Body of pancreas (tissue), 4 donors: ENCODE data around the gene TMEM98. TPM values are rescaled to one million over a fixed set of nuclear protein-coding genes. Genes with fewer than 3 reads are reported as not detected.

Experiments
- ATAC-seq: fragments of 150-250 bp; one replicate; pipeline ENCODE4 v1.9.1; 2016
- DNase-seq, 4 donors: peaks; one replicate each; pipeline ENCODE4 v3.0.0-alpha.2; 2019
- H3K27ac ChIP-seq, 4 donors: fragments of 200-600 bp; sonication (generic); 1 replicate in 3 of 4; 2 replicates in 1 of 4; pipeline versions ENCODE4 v1.5.1 to v1.6.1; 2016 to 2019; ENCODE audit warnings: mild to moderate bottlenecking in 1 of 4, mixed read lengths in 1 of 4, moderate library complexity in 1 of 4
- H3K27me3 ChIP-seq, 2 donors: fragments of 200-600 bp; sonication (generic); one replicate each; pipeline ENCODE4 v1.6.0; 2016; ENCODE audit warnings: mild to moderate bottlenecking in 1 of 2
- H3K36me3 ChIP-seq, 2 donors: fragments of 200-600 bp; sonication (generic); replicated peaks in 1 of 2; 2 replicates each; pipeline ENCODE4 v1.5.1; 2016; ENCODE audit warnings: low read depth in 2 of 2; ENCODE audit not compliant: insufficient read depth in 1 of 2
- H3K4me1 ChIP-seq: fragments of 200-600 bp; sonication (generic); one replicate; pipeline ENCODE4 v1.6.0; 2016
- H3K4me3 ChIP-seq, 2 donors: fragments of 200-600 bp; sonication (generic); 1 replicate in 1 of 2; 2 replicates in 1 of 2; pipeline ENCODE4 v1.5.1; 2016 to 2019
- H3K9me3 ChIP-seq, 3 donors: fragments of 200-600 bp; sonication (generic); 1 replicate in 2 of 3; 2 replicates in 1 of 3; pipeline ENCODE4 v1.5.1; 2016
- POLR2A ChIP-seq, 3 donors: fragments of 450-650 bp; IDR thresholded peaks; one replicate each; pipeline ENCODE4 v1.6.1; 2016; ENCODE audit warnings: antibody characterized with exemption in 3 of 3, mild to moderate bottlenecking in 2 of 3
- WGBS, 2 donors: methylation state at CpG; one replicate each; pipeline ENCODE4 v1.1.5; 2017; 5-methylcytosine and 5-hydroxymethylcytosine counted together
- intact Hi-C: fragments of 100-400 bp; cut with DNase I; formaldehyde crosslinking; loops from one replicate; pipeline ENCODE4 v1.15.1; 2023
- total RNA-seq, 2 donors: library from RNA; depleted of rRNA; stranded (reverse); fragments of >200 nt; gene quantifications; one replicate each; pipeline ENCODE4 v1.1.0, GENCODE V29; 2016
- TF ChIP-seq, protein P1 (sequence below), 7 experiments: fragments of 450-650 bp in 4 of 7; fragments of 200-600 bp in 3 of 7; sonication (generic) in 3 of 7; IDR thresholded peaks; one replicate each; pipeline ENCODE4 v1.5.1; 2016 to 2019; ENCODE audit warnings: antibody characterized with exemption in 7 of 7

The TMEM98 gene, protein sequence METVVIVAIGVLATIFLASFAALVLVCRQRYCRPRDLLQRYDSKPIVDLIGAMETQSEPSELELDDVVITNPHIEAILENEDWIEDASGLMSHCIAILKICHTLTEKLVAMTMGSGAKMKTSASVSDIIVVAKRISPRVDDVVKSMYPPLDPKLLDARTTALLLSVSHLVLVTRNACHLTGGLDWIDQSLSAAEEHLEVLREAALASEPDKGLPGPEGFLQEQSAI
- 10 to 100 TPM; 88.2 to 99.2 TPM for total RNA-seq

DNA sequence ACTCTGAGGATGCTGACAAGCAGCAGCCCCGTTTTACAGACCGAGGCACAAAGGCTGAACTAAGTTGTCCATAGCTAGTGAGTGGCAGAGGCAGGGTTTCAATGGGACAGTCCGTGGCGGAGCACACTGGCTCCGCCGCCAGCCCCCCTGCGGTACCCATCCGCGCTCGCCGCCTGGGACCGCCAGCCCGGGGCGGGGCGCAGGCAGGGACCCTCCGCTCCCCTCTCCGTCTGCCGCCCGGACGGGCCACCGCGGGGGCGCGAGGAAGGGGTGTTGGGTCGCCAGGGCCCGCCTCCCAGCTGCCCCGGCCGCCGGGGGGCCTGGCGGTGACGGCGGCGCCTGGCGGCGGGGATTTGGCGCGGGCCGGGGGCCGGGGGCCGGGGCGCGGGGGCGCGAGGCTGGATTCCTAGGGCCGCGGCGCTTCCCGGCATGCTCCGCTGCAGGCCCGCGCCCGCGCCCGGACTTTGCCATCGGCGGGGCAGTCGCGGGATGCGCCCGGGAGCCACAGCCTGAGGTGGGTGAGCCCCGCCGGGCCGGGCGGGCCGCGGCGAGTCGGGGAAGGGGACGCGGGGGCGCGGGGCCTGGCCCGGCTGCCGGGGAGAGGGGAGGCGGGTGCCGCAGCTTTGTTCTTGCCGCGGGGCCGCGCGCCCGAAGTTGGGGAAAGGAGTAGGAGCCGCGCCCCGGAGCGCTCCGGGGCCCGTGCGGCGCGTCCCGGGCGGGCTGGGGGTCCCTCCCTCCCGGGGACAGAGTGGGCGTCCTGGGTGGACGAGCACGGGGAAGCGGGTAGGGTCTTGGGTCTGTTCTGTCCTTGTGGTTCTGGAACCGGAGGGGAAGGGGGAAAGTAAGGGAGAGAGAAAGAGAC is at the start of gene TMEM98:
TSS of gene TMEM98 (plus strand) at position 430 of the 862 bp plus-strand sequence. CDS start 3,376 bp downstream, outside the sequence.
- ATAC-seq: peak; percentile 82
- Histone ChIP-seq H3K27ac (peak within 1 kb of the TSS; percentile 42 to 71 (median 59)), H3K4me1 (peaks cover 20% of the 10 kb centered on the region), H3K36me3 (no peaks in the 10 kb centered on the region), H3K27me3 (no peaks in the 10 kb centered on the region), H3K9me3 (no peaks in the 10 kb centered on the region), H3K4me3 (peak within 1 kb of the TSS; percentile 40 to 61)
- peak; percentile 37 to 70 (median 58) for DNase-seq
- WGBS, 2 donors: 0% methylated on average over 7 to 64 of the region's 99 CpGs
- intact Hi-C loops: no loop called here
- peak in 1 of 3 donors; percentile 24 for TF ChIP-seq POLR2A (IDR thresholded peaks at IDR 0.05)
- TF ChIP-seq, protein P1, sequence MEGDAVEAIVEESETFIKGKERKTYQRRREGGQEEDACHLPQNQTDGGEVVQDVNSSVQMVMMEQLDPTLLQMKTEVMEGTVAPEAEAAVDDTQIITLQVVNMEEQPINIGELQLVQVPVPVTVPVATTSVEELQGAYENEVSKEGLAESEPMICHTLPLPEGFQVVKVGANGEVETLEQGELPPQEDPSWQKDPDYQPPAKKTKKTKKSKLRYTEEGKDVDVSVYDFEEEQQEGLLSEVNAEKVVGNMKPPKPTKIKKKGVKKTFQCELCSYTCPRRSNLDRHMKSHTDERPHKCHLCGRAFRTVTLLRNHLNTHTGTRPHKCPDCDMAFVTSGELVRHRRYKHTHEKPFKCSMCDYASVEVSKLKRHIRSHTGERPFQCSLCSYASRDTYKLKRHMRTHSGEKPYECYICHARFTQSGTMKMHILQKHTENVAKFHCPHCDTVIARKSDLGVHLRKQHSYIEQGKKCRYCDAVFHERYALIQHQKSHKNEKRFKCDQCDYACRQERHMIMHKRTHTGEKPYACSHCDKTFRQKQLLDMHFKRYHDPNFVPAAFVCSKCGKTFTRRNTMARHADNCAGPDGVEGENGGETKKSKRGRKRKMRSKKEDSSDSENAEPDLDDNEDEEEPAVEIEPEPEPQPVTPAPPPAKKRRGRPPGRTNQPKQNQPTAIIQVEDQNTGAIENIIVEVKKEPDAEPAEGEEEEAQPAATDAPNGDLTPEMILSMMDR (IDR thresholded peaks at IDR 0.05): no peak

DNA sequence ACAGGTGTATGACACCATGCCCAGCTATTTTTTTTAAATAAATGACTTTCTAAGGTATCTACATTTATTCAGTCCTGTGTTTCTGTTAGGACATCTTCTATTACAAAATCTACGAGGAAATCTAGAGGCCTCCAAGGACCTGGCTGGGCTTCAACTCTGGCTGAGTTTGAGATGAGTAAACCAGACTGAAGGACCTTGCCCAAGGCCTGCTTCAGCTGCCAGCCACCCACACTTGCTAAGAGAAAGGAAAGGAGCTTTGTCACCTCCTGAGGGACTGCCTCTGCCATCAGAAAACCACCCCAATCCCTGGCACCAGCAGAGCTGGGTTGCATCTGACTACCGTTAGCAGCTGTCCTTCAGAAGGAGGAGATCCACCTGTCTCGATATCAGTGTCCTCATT is 49.7 kb upstream of the TMEM98 start:
- H3K27ac ChIP-seq: peak overlapping the region in 1 of 4 donors; percentile 77

DNA sequence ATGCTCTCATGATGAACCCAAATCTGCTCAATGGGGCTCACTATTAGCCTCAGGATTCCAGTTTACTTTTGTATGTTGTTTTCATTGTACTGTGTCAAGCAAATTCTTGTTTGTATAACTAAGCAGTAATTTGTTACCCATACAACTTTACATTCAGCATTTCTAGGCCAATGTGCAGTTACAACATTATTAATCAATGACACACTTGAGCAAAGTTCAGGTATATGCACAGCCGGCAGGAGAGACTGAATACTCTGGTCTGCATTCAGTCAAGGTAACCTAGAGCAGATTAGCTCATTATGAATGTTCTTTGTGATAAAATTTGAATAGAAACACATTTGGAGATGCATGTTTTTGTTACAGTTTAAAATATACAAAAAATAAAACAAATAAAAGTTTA is 48.8 kb upstream of the TMEM98 start:
- intact Hi-C loops: loop anchor here (10.0 kb wide), 1 partner anchor 94 kb away; no protein-coding TSS in a partner anchor
- no peak overlapping the region for H3K27ac ChIP-seq
- no peak for DNase-seq
- H3K4me3 ChIP-seq: no peak overlapping the region
- peaks cover 9% of the 10 kb centered on the region for H3K4me1 ChIP-seq
- H3K27me3 ChIP-seq: no peaks in the 10 kb centered on the region
- TF ChIP-seq, protein P1 (IDR thresholded peaks at IDR 0.05): no peak
- no peak for TF ChIP-seq POLR2A (IDR thresholded peaks at IDR 0.05)
- WGBS, 2 donors: 56 to 70% methylated on average over 1 of the region's 1 CpG
- no peaks in the 10 kb centered on the region for H3K9me3 ChIP-seq
- ATAC-seq: no peak
- no peaks in the 10 kb centered on the region for H3K36me3 ChIP-seq

More for the DNA sequence above, 49.7 kb upstream of the TMEM98 start:
- Histone ChIP-seq H3K36me3 (no peaks in the 10 kb centered on the region), H3K4me3 (no peak overlapping the region), H3K4me1 (peaks cover 9% of the 10 kb centered on the region), H3K9me3 (no peaks in the 10 kb centered on the region), H3K27me3 (no peaks in the 10 kb centered on the region)
- no peak for ATAC-seq
- intact Hi-C loops: loop anchor here (10.0 kb wide), 1 partner anchor 93 kb away; no protein-coding TSS in a partner anchor
- TF ChIP-seq, protein P1 (IDR thresholded peaks at IDR 0.05): no peak
- 55 to 73% methylated on average over 3 of the region's 3 CpGs for WGBS, 2 donors
- DNase-seq: peak; percentile 27 to 57 (median 47)

DNA sequence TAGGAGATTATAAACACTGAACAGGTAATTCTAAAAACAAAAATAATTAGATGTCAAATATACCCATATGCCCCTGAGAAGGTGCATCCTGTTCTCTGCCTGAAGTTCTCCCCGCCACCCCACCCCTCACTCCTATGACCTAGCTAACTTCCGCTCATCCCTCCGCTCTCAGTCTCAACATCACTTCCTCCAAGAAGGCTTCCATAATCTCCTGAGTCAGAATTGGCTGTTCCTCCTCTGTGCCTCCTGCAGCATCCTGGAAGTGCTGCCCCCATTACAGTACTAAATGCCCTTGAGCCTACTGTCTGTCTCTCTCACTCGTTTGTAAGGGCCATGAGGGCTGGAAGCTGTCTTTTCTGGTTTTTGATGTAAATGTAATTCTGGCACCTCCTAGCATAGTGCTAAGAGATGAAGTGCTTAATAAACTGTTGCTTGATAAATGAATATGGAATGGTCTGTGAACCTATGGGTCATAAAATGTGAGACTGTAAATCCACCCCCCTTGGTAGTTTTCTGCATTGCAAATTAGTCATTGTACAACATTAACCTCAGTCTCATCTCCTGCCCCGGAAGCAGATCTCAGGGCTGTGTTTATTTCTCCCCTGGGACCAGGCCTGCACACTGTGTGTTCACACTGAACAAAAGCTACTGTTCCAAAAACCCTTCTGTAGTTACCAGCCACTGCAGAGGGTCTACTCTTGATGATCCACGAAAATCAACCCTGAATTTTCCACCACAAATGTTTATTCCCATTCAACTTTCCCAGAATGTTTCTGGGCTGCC is 47.1 kb upstream of the TMEM98 start:
- ATAC-seq (no peak), DNase-seq (no peak)
- TF ChIP-seq, protein P1 (IDR thresholded peaks at IDR 0.05): no peak
- no peak for TF ChIP-seq POLR2A (IDR thresholded peaks at IDR 0.05)
- intact Hi-C loops: no loop called here
- no peak overlapping the region for H3K4me3 ChIP-seq
- no peaks in the 10 kb centered on the region for H3K9me3 ChIP-seq
- no peaks in the 10 kb centered on the region for H3K36me3 ChIP-seq
- H3K27ac ChIP-seq: no peak overlapping the region
- 79 to 84% methylated on average over 6 of the region's 6 CpGs for WGBS, 2 donors
- no peaks in the 10 kb centered on the region for H3K27me3 ChIP-seq
- H3K4me1 ChIP-seq: peaks cover under 1% of the 10 kb centered on the region
